GM10248 (cell line): ENCODE data around the gene COBL.

Experiments
- CTCF ChIA-PET: fragments of 300-600 bp; sonication (Branson Sonifier 250); formaldehyde crosslinking; extraction: SDS; loops from one replicate; lab custom pipeline; 2021; ENCODE audit warnings: antibody characterized with exemption; lab: Yijun Ruan, JAX
- POLR2A ChIA-PET: fragments of 350-650 bp; sonication (Branson Sonifier 250); formaldehyde crosslinking; extraction: SDS; loops from one replicate; lab custom pipeline; 2020; ENCODE audit warnings: antibody characterized with exemption; lab: Yijun Ruan, JAX
- DNase-seq: peaks from one replicate; pipeline ENCODE4 v3.0.0; 2012; ENCODE audit errors: extremely low spot score
- CTCF ChIP-seq: IDR thresholded peaks from 2 replicates; pipeline ENCODE4 v1.5.1; 2012; ENCODE audit warnings: mild to moderate bottlenecking, low read depth; ENCODE audit errors: extremely low read depth, missing control alignments, control extremely low read depth

Gene COBL

DNA sequence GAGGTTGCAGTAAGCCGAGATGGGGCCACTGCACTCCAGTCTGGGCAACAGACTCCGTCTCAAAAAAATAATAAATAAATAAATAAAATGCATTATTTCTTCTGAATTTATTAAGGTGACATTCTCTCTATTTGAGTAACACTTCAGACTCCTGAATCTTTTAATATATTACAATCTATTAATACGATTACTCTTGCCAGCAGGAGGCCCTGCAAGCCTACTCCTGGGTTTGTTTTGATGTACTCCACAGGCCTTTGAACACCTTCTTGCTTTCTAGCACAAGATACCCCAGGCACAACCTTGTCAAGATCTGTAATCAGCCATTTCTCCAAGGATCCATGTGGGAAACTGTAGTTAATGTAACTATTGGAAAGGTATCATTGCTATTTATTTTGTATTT is 63.5 kb downstream of the COBL start:
- POLR2A ChIA-PET = no interaction called here
- no peak for DNase-seq
- TF ChIP-seq CTCF = no peak
- CTCF ChIA-PET = no interaction called here

DNA sequence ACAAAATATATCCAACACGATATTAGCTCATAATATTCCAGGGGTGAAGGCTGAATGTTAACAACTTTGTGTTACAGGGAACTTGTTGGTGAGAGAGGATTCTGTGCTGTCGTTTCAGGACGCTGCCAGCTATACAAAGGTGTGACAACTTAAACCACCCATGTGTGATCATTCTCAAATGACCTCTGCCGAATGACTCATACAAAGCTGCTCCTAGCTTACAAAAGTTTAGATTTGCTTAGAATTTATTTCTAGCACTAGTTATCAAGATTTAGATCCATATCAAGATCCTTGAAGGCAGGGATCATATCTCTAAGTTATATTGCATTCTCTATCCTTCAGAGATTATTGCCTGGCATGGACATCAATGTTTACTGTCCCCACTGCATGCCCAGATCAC is 65.3 kb downstream of the COBL start:
- POLR2A ChIA-PET = no interaction called here
- no peak for DNase-seq
- no peak for TF ChIP-seq CTCF
- CTCF ChIA-PET = no interaction called here

DNA sequence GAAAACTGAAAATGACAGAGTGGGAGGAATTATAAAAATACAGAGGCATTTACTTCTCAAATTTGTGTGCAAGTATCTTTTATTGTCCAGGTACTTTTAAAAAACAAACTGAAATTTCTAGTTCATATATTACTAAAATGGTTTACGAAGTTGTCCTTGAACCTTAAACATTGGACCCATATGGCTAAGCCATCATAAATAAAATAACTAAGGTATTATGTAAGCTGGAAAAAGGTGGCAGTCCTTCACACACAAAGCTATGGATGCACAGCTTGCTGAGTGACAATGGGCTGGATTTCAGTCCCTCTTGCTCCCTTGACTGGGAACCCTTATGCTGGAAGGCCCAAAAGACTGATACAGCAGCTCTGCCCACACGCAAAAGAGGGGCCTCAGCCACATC is 66.1 kb downstream of the COBL start:
- DNase-seq = no peak

DNA sequence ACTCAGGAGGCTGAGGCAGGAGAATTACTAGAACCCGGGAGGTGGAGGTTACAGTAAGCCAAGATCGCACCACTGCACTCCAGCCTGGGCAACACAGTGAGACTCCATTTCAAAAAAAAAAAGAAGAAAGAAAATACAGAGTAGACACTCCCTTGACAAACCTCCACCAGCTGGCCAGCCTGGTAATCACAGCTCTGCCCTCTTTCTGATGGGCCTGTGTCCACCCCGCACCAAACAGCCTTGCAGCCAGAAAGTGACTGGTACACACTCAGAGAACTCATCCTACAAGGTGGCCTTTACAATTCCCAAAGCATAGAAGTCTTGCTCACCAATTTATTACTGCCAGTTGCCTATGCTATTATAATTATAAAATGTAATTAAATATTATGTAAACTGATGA is 66.6 kb downstream of the COBL start:
- no peak for TF ChIP-seq CTCF
- no peak for DNase-seq
- CTCF ChIA-PET = no interaction called here
- POLR2A ChIA-PET = no interaction called here

More for the DNA sequence above, 66.1 kb downstream of the COBL start:
- ChIA-PET CTCF (no interaction called here), POLR2A (no interaction called here)
- TF ChIP-seq CTCF = no peak

- no peak for DNase-seq
- CTCF ChIA-PET = no interaction called here
- POLR2A ChIA-PET = no interaction called here
- no peak for TF ChIP-seq CTCF
Measured at GRCh38 chr7:51249187-51249945, 67.2 kb downstream of the COBL start.

DNA sequence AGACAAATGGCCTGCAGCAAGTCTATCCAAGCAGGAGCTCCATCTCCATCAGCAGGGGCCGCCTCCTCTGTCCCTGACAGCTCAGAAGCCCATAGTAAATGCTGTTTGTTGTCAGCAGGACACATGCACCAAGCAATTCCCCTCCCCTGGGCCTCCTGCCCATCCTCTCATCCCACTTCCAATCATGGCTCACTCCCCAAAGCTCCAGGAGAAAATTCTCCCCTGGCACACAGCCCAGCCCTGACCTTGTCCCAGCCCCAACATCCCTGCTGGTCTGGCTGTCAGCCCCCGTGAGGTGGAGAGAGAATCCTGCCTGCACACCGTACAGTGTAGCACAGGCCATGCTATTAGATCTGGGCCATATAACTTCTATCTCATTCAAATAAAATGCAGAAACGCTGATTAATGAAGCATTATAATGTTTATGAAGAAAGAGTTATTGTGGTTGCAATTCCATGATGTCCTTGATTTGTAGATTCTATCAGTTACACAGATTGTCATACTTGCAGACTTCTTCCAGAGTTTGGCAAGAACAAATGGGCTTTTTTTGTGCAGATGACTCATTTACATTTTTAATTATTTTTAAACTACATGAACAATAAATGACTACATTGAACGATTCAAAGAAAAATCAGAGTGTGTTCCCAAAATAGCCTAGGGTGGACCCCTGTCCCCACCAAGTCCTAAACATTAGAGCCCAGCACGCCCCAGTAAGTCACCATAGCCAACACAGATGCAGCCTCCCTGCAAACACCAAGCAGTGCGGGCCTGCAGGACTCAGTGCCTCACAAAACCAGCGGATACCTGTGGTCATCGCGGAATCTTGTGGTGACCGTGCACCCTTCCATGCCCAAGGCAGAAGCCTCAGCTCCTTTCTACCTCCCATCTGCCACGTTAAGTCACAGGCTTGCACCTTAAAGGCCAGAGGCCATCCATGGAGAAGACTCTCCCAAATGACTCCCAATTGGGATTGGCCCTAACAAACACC is 70.1 kb downstream of the COBL start:
- ChIA-PET POLR2A (no interaction called here), CTCF (no interaction called here)
- DNase-seq = no peak
- no peak for TF ChIP-seq CTCF
